H1 (cell line): ENCODE measurements around the gene SYNJ1. TPM values are rescaled to one million over a fixed set of nuclear protein-coding genes. Genes with fewer than 3 reads are reported as not detected.

Experiments
- E2F6 ChIP-seq: IDR thresholded peaks from 2 replicates; pipeline ENCODE4 v1.6.1; 2012; ENCODE audit warnings: inconsistent platforms
- EZH2 ChIP-seq: fragments of 200-600 bp; sonication (generic); IDR thresholded peaks from 2 replicates; pipeline ENCODE4 v1.7.1; 2012; ENCODE audit warnings: low read depth, mild to moderate bottlenecking, moderate library complexity, low read length, inconsistent platforms; ENCODE audit not compliant: severe bottlenecking
- KDM4A ChIP-seq: IDR thresholded peaks from one replicate; pipeline ENCODE4 v1.7.1; 2012; ENCODE audit warnings: low read depth, mild to moderate bottlenecking, moderate library complexity, low read length, inconsistent platforms; ENCODE audit not compliant: severe bottlenecking
- NANOG ChIP-seq: IDR thresholded peaks from 2 replicates; pipeline ENCODE4 v1.6.1; 2011; ENCODE audit warnings: low read length, low read depth, mild to moderate bottlenecking, inconsistent platforms; ENCODE audit not compliant: insufficient read depth, poor library complexity, severe bottlenecking
- RAD21 ChIP-seq, 2 experiments: IDR thresholded peaks in 1 of 2; conservative IDR thresholded peaks in 1 of 2; 2 replicates each; pipeline ENCODE4 v1.6.1; 2011; ENCODE audit warnings: low read depth in 2 of 2, low read length in 2 of 2, improper control_type of control experiment in 1 of 2, inconsistent platforms in 1 of 2, mild to moderate bottlenecking in 1 of 2, moderate library complexity in 1 of 2
- polyA plus RNA-seq, 7 experiments: library from polyadenylated mRNA; depleted of rRNA in 3 of 7; stranded (reverse) in 5 of 7; unstranded in 2 of 7; fragments of >200 nt in 5 of 7; fragments of 200-250 nt in 2 of 7; gene quantifications; 1 replicate in 5 of 7; 2 replicates in 1 of 7; 4 replicates in 1 of 7; pipeline versions ENCODE4 v1.2.1 to v1.2.3, GENCODE V29; 2011 to 2013; ENCODE audit warnings: missing spikeins in 2 of 7, mixed read lengths in 2 of 7
- total RNA-seq: library from RNA; stranded (reverse); fragmentation: NEBNext Ultra II Directional; extraction: Animal tissue kit (Norgen Biotek cat#: 25700); gene quantifications from 2 replicates; pipeline ENCODE4 v1.2.1, GENCODE V29; 2021

The SYNJ1 gene
- total and polyA plus RNA-seq, 2 of the 8 experiments (the other 6 are each of a cell fraction or from before 2014, with no cell fraction given), result 1.3 to 4.3 TPM

GRCh38 chr21:32753818-32754585 lies 26.2 kb upstream of the SYNJ1 start (continued):
- TF ChIP-seq NANOG, result no peak
- no peak for TF ChIP-seq KDM4A
- TF ChIP-seq E2F6, result no peak
- TF ChIP-seq RAD21 (IDR thresholded peaks at IDR 0.05 in 1 of 2, conservative IDR thresholded peaks at IDR 0.05 in 1 of 2; ENCODE audit: low read depth in 2 of 2, low read length in 2 of 2), result no peak
- TF ChIP-seq EZH2, result no peak
